DMS 273 treated with DMSO at 0.1 percent for 48 hours (cell line): ENCODE results near the gene NTRK3.
A peak's percentile ranks its signal among the peaks of the same experiment; 100 is the strongest.

Experiments used
- DNase-seq: peaks from one replicate; lab custom pipeline; 2025; lab: John Stamatoyannopoulos, UW

The NTRK3 gene

DNA sequence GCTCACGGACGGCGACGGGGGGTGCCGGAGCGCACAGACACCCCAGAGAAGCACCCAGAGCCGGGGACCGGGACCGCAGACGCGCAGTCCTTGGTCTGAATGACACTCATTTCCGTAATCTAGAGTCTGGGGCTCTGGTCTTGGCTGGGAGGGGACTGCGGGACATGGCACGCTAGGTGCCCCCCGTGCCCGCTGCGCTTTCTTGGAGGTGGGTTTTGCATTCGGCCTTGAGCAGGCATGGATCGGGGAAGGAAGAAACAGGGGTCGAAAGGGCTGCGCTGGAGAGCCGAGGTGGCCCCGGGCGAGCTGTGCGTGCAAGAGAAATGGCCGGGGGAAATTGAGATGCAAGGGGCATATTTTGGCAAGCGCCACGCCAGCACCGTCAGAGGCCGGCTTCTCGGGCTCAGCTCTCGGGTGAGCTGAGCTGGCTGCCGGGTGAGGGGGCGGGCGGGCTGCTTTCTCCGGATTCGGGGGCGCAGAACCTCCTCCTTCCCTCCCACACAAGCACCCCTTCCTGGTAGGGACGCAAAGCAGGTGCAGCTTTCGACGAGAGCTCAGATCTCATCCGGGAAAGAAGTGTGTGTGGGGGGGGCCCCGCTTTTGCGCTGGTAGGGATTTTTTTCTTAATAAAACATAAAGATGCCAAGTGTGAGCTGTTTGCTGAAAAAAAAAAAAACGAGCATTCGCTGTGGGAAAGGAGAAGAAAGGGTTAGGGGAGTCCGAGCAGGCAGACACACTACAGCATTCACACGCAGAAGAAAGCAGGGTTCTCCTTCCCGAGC, 963 bp upstream of the NTRK3 start:
- no peak for DNase-seq

DNA sequence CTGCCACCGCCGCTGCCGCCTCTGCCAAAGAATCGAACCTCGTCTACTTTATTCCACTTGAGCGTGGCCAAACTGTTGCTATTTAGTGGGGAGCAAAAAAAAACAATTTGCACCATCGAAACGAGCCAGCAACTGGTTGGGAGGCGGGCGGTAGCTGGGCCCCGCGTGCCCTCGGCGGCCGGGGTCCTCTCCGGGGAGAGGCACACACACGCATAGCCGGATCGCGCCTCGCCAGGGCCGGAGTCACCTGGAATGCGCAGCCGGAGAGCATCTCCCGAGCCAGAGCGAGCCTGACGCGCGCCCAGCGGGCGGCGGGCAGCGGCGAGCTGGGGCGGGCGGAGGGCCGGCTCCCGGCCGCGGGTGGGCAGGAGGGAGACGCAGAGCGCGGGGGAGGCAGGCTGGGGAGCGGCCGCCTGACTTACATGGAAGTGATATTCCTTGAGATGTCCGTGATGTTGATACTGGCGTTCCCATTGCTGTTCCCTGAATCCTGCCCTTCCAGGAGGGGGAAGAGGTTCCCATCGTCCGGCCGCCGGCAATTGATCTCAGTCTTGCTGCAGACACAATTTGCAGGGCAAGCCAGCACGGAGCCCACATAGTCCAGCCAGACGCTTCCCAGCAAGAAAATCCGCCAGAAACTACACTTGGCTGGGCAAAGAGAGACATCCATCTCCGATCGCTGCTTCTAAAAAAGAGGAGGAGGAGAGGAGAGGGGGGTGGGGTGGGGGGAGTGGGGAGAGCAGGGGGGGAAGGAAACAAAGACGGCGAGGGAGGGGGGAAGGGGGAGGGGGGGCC, 858 bp downstream of the NTRK3 start:
- no peak for DNase-seq

GRCh38 chr15:88255087-88255483, 1.5 kb downstream of the NTRK3 start:
- no peak for DNase-seq

- no peak for DNase-seq
Observed at GRCh38 chr15:88252441-88252840, 4.1 kb downstream of the NTRK3 start.

DNA sequence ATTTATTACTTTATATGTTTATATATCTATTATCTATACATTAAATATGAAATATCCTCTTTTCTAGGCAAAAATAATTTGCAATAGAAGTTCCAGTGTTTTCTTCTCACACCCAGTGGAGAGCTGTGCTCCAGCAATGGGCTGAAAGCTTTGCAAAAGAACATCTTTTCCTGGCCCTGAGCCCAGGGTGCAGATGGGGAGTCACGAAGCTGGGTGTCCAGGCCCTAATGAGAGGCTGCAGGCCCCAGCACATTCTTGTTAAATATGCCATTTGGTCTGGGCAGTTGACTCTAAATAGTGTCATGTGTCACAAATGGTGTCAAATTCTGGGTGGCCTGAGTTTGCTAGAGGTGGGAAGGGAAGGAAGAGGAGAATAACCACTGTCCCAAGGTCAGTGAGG, 5.7 kb downstream of the NTRK3 start:
- DNase-seq, result peak; percentile 59

- no peak for DNase-seq
Observed at GRCh38 chr15:88249220-88249619, 7.3 kb downstream of the NTRK3 start.

GRCh38 chr15:88247914-88248313, 8.6 kb downstream of the NTRK3 start:
- DNase-seq, result no peak

- DNase-seq, result peak; percentile 58
Observed at GRCh38 chr15:88246666-88247446, 9.7 kb downstream of the NTRK3 start.

DNA sequence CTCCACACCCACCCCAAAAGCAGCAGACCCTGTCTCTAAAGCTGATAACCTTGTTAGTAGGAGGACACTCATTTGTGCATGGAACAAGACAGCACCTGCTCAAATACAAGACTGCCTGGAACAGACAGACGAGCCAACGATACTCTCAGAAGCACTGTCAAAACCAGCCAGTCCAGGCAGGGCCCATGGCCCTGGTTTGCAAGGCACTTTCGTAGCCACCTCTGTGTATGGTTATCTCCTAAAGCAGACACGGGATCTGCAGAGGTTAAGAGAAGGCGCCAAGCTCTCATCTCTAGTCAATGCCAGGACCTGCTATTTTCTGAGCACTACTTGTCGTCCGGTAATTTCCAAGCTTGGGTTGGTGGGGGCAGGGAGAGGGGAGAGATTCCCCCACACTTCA, 10.5 kb downstream of the NTRK3 start:
- no peak for DNase-seq

DNA sequence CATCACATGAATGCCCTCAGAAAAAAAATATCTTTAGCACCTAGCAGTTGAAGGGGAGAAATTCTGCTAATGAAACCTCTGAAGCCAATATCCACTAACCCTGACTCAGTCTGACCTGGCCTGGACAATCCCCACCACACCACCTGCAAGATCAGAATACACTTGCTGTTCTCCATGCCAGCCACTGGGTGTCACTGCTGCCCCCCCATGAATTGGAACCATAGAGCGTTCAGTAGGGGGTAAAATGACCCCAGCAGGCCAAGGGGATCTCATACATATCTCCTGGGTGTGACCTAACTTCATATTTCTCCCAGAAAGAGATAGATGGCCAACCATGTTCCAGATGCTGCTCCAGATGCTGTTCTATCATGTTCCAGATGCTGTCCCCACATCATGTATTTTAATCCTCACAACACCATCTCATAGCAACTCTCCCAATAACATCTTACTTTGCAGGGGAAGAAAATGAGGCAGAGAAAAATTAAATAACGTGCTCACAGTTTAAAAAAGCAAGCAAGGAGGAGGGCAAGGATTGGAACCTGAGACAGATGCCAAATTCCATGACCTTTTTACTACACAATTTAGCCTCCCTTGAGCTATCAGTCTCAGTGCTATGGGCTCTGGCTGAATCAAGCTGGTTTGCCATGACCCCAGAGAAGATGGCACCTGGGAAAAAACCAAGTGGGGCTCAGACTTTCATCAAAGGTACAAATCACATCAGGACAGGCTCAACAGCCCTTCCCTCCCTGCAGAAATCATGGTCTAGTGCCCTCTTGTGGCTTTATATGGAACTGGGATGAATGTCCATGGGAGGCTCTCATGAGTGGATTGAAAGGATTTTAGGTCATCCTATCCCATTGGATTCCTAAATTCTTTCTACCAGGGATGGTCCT, 12.4 kb downstream of the NTRK3 start:
- no peak for DNase-seq

DNA sequence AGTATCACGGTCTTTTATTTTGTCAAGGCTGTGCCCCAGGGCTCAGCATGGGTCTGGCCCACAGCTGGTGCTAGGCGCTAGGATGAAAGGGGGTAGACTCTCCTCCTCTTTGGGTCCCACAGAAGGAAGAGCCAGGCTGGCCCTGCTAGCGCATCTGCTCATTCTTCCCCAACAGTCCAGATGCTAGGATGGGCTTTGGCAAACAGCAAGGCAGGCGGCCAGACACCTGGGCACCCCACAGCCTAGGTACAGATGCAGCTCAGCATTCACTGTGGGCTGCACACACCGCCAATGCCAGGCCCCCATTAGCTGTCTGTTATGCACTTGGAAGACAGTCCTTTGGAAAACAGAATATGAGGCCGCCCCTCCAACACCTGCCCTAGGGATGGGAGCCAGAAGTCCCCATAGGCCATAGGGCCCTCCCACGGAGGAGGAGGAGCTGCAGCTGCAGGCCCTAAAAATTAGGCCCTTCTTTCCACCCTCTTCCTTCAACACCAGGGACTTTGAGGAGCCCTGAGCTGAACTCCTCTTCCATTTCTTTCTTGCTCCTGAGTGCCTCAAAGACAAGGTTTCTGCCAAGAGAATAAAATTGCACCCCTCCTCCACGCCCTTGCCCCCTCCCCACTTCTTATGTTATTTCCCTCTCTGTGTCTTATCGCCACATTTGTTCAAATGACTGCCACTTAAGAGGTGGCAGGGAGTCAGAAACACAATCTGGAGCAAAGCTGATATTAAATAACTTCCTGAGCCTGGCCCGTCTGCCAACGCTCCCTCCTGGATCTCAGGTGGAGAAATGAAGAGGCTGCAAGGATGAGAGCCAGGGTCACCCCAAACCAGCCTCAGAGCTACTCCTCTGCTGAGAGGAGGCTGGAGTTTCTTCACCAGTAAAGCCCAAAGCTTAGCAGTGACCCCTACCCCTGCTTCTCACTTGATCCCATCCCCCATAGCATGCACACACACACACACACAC, 13.7 kb downstream of the NTRK3 start:
- DNase-seq, result no peak

DNA sequence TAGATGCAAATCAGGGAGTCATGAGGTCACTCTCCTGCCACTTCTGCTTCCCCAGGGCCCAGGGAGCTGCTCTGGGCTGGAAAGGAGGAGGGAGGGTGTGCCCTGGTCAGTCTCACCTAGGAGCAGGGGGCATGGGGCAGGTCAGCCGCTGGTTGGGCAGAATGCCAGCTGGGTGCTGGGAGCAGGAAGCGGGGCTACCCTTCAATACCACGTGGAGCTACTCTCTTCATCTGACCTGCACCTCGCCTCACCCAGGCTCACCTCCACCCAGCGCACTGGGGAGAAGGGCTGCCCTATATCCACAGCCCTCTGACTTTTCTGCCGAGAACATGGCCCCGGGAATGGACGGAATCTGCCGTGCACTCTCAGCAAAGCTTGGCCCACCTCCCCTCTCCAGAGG, 15.1 kb downstream of the NTRK3 start:
- DNase-seq, result no peak

DNA sequence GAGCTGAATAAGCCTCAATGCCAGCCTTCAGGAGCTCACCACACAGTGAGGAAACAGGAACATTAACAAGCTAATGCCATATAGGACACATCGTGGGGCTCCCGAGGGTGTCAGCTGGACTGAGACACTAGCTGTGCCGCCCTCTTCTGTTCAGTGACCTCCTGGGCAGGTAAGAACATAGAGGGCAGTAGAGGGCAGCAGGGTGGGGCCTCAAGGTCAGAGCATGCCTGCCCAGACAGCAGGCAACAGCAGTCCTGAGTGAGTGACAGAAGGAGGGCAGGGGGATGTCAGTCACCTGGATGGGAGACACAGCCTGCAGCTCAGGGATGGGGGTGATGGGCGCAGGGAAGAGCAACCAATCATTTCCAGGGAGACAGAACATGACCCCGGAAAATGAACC, 15.5 kb downstream of the NTRK3 start:
- no peak for DNase-seq

DNA sequence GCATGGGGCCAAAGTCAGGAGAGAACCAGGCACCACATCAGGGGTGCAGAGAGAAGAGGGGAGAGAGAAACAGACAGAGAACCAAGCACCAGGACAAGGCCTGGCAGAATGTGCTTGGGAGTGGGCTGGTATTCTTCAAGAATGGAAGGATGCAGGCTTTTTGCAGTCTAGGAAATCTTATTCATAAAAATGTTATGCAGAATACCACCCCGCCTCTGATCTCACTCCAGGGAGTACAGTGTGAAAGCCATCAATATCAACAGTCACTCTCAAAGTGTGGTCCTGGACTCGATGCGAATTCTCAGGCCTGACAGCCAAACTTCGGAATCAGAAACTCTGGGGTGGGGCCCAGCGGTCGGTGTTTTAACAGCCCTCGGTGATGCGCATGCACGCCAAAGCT, 16.9 kb downstream of the NTRK3 start:
- DNase-seq, result no peak

DNA sequence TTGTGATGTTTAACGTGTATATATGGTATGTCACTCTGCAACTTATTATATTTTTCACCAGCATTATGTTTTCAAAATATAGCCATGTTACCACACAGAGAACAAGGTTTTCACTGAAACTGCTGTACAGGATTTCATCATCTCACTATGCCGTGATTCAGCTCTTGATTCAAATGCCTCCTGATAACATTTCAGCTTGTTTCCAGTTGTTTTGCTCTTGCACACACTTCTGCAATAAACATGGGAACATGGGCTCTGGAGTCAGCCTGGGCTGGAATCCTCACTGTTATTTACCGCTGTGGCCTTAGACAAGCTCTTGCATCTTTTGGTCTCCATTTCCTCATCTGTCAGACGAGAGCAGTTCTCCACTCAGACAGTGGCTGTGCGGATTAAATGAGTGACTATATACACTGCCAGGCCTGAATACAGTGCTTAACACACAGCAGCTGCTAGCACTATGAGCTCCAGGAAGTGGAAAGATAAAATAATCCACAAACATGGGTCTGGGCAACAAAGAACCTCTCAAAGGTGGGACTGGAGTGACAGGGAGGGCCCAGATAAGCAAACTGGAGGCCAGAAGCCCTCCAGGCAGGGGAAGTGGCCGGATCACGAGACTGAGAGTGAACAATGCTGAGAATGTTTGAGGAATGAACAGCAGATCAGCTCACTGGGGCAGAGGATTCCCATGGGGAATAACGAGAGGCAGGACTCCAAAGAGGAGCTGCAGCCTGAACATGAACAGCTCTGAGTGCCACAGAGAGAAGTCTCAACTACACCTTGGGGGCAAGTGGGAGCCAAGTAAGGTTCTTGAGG, 17.7 kb downstream of the NTRK3 start:
- no peak for DNase-seq

DNA sequence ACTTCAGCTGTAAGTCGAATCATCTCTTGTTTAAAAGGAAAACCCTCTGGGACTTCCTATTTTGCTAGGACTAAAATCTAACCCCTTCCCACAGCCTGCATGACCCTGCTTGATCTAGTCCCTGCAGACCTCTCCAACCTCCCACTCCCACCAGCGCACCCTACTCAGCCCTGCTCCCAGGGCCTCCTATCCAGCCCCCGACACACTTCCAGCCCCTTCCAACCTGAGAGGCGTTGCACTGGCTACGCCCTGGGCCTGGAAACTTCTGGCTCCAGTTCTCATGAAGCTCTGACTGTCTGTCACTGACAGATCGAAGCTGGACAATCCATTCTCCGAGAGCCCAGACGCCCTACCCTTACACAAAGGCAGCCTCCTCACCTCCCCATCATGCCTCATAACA, 21.8 kb downstream of the NTRK3 start:
- DNase-seq, result no peak

GRCh38 chr15:88233921-88234320, 22.6 kb downstream of the NTRK3 start:
- no peak for DNase-seq

- DNase-seq, result no peak
Observed at GRCh38 chr15:88232771-88233201, 23.8 kb downstream of the NTRK3 start.

DNA sequence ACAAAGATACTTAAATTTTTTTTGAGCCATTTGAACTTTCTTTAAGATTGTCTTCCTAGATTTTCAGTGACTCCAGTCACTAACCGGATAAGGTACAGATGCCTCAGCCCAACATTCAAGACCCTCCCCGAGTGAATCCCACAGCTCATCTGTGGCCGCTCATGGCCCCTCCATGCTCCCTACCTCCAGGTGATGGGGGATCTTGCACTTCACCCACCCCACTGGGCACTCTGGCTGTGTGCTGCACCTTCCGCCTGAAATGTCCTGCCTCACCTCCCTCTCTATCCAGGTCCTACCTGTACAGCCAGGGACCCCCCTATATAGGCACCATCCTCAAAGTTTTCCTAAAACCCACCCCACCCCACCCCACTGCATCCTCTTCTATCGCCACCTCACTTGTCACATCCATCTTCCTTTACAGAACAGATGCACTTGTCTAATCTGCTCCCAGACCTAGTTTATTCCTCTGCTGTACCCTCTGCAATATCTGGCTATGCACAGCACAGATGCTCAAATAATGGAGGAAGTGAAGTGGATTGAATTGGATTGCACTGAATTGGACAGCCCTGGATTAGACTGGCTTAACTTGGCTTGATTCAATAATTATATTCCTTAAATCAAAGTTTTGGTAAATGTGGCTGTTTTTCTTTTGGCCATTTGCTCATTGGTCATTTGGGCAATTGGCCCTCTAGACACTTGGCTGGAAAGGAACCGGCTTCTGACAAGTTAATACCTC, 24.5 kb downstream of the NTRK3 start:
- DNase-seq, result no peak
